A673 (cell line): Measurements from ENCODE around the gene DRD4. TPM values are rescaled to one million over a fixed set of nuclear protein-coding genes. Genes with fewer than 3 reads are reported as not detected.

ENCODE experiments used
- BruUV-seq: library from RNA; stranded (reverse); fragments of 400-500 nt; replicated peaks from 2 replicates; lab custom pipeline; 2021; lab: Mats Ljungman, UMichigan
- CTCF ChIA-PET: fragments of 300-600 bp; sonication (Branson Sonifier 250); formaldehyde crosslinking; loops from one replicate; lab custom pipeline; 2022; ENCODE audit warnings: antibody characterized with exemption; lab: Charles Lee
- POLR2A ChIA-PET: fragments of 300-600 bp; sonication (Branson Sonifier 250); formaldehyde crosslinking; loops from one replicate; lab custom pipeline; 2022; ENCODE audit warnings: antibody characterized with exemption; ENCODE audit not compliant: low non-redundant PET; lab: Charles Lee
- DNase-seq: peaks from one replicate; pipeline ENCODE4 v3.0.0-alpha.2; 2015; ENCODE audit warnings: low spot score
- H3K27ac ChIP-seq: fragments of 200-600 bp; sonication (generic); 2 replicates; pipeline ENCODE4 v1.5.1; 2016; ENCODE audit warnings: mixed run types, low read depth, mild to moderate bottlenecking, mixed read lengths, antibody characterized with exemption, low read length; ENCODE audit not compliant: poor library complexity, severe bottlenecking
- H3K27me3 ChIP-seq: fragments of 200-600 bp; sonication (generic); replicated peaks from 2 replicates; pipeline ENCODE4 v1.6.1; 2017; ENCODE audit warnings: mixed run types, low read depth, mild to moderate bottlenecking, mixed read lengths, antibody characterized with exemption, low read length; ENCODE audit not compliant: insufficient read depth, poor library complexity
- H3K36me3 ChIP-seq: fragments of 200-600 bp; sonication (generic); 2 replicates; pipeline ENCODE4 v1.6.1; 2016; ENCODE audit warnings: mixed run types, mild to moderate bottlenecking, mixed read lengths, antibody characterized with exemption, low read length; ENCODE audit not compliant: insufficient read depth, poor library complexity, severe bottlenecking
- H3K4me1 ChIP-seq: fragments of 200-600 bp; sonication (generic); 2 replicates; pipeline ENCODE4 v1.6.1; 2017; ENCODE audit warnings: mixed run types, mild to moderate bottlenecking, mixed read lengths, antibody characterized with exemption, low read length; ENCODE audit not compliant: insufficient read depth, poor library complexity, severe bottlenecking
- H3K4me3 ChIP-seq: fragments of 200-600 bp; sonication (generic); 2 replicates; pipeline ENCODE4 v1.5.1; 2016; ENCODE audit warnings: low read depth, mixed run types, mild to moderate bottlenecking, mixed read lengths, low read length; ENCODE audit not compliant: poor library complexity, severe bottlenecking
- H3K9me3 ChIP-seq: fragments of 200-600 bp; sonication (generic); 2 replicates; pipeline ENCODE4 v1.6.1; 2016; ENCODE audit warnings: mixed run types, low read depth, mild to moderate bottlenecking, mixed read lengths, antibody characterized with exemption, low read length; ENCODE audit not compliant: poor library complexity, severe bottlenecking
- EZH2 ChIP-seq: fragments of 200-600 bp; sonication (generic); IDR thresholded peaks from 2 replicates; pipeline ENCODE4 v1.6.1; 2017; ENCODE audit warnings: borderline replicate concordance, low read depth, mild to moderate bottlenecking, mixed read lengths, antibody characterized with exemption, low read length; ENCODE audit not compliant: poor library complexity, severe bottlenecking
- intact Hi-C: fragments of 100-400 bp; cut with micrococcal nuclease; formaldehyde crosslinking; loops from one replicate; pipeline ENCODE4 v1.10.0; 2022; ENCODE audit not compliant: unreplicated experiment
- total RNA-seq: library from RNA; stranded (reverse); gene quantifications from 2 replicates; pipeline ENCODE4 v1.2.3, GENCODE V29; 2021
- TF ChIP-seq, protein P1 (sequence below): fragments of 300-800, 200-600 bp; sonication (generic); conservative IDR thresholded peaks from 2 replicates; pipeline ENCODE4 v1.5.1; 2017; ENCODE audit warnings: low read depth, mild to moderate bottlenecking, antibody characterized with exemption, low read length, moderate library complexity, mixed read lengths

DRD4 gene
- total RNA-seq, 1 experiment from 2014 or later, result 3.0 TPM

DNA sequence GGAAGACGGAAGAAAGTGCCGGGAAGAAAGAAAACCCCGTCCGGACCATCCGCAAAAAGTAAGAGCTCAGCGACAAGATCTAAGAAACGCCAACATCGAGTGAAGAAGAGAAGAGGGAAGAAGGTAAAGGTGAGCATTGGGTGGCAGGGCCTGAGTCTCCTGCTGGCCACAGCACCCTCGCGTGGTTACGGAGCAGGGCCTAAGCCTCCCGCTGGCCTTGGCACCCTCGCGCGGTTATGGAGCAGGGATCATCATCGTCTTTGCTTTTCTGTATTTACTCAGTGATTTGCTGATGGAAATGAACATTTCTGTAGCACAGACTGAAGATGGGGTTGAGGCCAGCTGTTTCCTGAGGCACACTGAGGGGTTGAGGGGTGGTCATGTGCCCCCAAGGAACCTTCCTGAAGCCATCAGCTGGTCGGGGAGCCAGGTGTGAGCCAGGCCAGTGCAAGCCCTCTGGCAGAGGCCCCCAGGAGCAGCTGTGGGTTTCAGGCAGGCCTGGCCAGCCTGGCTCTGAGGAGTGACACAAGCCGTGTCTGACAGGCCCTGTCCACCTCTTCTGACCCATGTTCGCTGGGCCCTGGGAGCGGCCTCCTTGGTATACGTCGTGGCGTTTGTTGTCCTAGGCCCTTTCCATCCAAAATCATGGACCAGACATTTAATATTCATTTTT, 35.4 kb upstream of the DRD4 start:
- DNase-seq, result no peak
- CTCF ChIA-PET, result no interaction called here
- H3K36me3 ChIP-seq, result peaks cover 57% of the 10 kb centered on the region
- TF ChIP-seq EZH2, result no peak
- TF ChIP-seq, protein P1, sequence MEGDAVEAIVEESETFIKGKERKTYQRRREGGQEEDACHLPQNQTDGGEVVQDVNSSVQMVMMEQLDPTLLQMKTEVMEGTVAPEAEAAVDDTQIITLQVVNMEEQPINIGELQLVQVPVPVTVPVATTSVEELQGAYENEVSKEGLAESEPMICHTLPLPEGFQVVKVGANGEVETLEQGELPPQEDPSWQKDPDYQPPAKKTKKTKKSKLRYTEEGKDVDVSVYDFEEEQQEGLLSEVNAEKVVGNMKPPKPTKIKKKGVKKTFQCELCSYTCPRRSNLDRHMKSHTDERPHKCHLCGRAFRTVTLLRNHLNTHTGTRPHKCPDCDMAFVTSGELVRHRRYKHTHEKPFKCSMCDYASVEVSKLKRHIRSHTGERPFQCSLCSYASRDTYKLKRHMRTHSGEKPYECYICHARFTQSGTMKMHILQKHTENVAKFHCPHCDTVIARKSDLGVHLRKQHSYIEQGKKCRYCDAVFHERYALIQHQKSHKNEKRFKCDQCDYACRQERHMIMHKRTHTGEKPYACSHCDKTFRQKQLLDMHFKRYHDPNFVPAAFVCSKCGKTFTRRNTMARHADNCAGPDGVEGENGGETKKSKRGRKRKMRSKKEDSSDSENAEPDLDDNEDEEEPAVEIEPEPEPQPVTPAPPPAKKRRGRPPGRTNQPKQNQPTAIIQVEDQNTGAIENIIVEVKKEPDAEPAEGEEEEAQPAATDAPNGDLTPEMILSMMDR, result no peak
- no peaks in the 10 kb centered on the region for H3K4me1 ChIP-seq
- H3K27me3 ChIP-seq, result no peaks in the 10 kb centered on the region
- H3K4me3 ChIP-seq, result no peak overlapping the region
- POLR2A ChIA-PET, result interaction anchor here (0.7 kb wide), 1 partner anchor 476 kb away, joined by 14 read pairs; no protein-coding TSS in a partner anchor
- intact Hi-C loops, result no loop called here
- no peaks in the 10 kb centered on the region for H3K9me3 ChIP-seq
- no TSS peak for BruUV-seq
- H3K27ac ChIP-seq, result no peak overlapping the region

DNA sequence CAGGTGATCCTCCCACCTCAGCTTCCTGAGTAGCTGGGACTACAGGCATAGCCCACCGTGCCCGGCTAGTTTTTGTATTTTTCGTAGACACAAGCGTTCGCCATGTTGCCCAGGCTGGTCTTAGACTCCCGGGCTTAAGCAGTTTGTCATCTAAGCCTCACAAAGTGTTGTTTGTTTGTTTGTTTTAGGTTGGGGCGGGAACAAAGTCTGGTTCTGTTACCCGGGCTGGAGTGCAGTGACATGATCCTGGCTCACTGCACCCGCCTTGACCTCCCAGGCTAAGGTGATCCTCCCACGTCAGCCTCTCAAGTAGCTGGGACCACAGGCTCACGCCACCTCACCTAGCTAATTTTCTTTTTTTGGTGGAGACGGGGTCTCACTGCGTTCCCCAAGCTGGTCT, 33.9 kb upstream of the DRD4 start:
- ChIA-PET POLR2A (no interaction called here), CTCF (no interaction called here)
- no peak for TF ChIP-seq EZH2
- TF ChIP-seq, protein P1, result no peak
- intact Hi-C loops, result no loop called here
- Histone ChIP-seq H3K4me3 (no peak overlapping the region), H3K4me1 (no peaks in the 10 kb centered on the region), H3K9me3 (no peaks in the 10 kb centered on the region), H3K36me3 (peaks cover 62% of the 10 kb centered on the region), H3K27me3 (no peaks in the 10 kb centered on the region), H3K27ac (no peak overlapping the region)
- BruUV-seq, result no TSS peak
- DNase-seq, result no peak

DNA sequence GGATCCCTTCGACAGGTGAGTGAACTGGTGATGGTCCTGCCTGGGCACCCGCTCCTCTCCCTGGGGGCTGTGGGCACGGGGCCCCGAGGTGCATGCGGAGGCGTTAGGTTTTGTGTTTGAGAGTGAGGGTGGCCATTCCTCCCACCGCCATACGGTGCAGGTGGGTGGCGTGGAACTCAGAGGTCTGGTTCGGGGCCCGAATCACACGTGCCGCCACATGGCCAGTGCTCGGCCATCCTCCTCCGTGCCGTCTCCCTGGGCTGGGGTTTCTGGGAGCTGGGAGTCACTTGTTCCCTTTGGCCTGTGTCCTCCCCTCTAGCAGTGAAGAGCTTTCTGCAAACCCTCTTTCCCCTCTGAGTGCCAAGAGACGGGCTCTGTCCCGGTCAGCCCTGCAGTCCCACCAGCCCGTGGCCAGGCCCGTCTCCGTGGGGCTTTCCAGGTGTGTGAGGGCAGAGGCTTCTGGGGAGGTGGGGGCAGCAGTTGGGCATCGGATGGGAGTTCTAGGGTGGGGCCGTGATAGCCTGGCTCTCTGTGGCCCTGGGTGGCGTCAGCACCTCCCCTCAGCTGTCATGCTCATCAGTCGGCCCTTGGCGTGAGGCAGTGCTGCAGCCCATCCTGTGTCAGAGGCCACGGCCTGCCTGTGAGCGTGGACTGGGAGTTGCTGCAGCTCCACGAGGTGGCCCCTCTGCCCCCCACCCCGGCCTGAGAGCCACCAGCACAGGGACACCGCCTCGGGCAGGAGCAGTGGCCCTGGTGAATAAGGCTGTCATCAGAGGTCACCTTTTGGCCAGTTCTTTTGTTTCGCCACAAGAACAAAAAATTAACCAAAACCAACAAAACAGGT, 31.6 kb upstream of the DRD4 start:
- Histone ChIP-seq H3K27me3 (no peaks in the 10 kb centered on the region), H3K9me3 (no peaks in the 10 kb centered on the region), H3K4me1 (no peaks in the 10 kb centered on the region), H3K4me3 (no peak overlapping the region), H3K36me3 (peaks cover 66% of the 10 kb centered on the region), H3K27ac (no peak overlapping the region)
- intact Hi-C loops, result no loop called here
- BruUV-seq, result no TSS peak
- CTCF ChIA-PET, result no interaction called here
- no peak for TF ChIP-seq EZH2
- TF ChIP-seq, protein P1, result no peak
- DNase-seq, result no peak
- POLR2A ChIA-PET, result no interaction called here
